Activated naive CD8-positive, alpha-beta T cell treated with anti-CD3 and anti-CD28 coated beads, Interleukin-2, amount 50 U/mL, for 16 hours (primary cell): ENCODE data around the gene LOXL4.

Experiments
- DNase-seq: peaks from one replicate; pipeline ENCODE4 v3.0.0-alpha.2; 2020; ENCODE audit warnings: low read depth, low spot score

Gene LOXL4

GRCh38 chr10:98267894-98268693, at the start of gene LOXL4:
TSS of gene LOXL4 (minus strand) at chr10:98268194. CDS start at chr10:98263019, 5,175 bp downstream.
- DNase-seq = no peak

- no peak for DNase-seq
Observed at GRCh38 chr10:98316661-98317060, 48.7 kb upstream of the LOXL4 start.

- no peak for DNase-seq
Observed at GRCh38 chr10:98316170-98316569, 48.2 kb upstream of the LOXL4 start.

DNA sequence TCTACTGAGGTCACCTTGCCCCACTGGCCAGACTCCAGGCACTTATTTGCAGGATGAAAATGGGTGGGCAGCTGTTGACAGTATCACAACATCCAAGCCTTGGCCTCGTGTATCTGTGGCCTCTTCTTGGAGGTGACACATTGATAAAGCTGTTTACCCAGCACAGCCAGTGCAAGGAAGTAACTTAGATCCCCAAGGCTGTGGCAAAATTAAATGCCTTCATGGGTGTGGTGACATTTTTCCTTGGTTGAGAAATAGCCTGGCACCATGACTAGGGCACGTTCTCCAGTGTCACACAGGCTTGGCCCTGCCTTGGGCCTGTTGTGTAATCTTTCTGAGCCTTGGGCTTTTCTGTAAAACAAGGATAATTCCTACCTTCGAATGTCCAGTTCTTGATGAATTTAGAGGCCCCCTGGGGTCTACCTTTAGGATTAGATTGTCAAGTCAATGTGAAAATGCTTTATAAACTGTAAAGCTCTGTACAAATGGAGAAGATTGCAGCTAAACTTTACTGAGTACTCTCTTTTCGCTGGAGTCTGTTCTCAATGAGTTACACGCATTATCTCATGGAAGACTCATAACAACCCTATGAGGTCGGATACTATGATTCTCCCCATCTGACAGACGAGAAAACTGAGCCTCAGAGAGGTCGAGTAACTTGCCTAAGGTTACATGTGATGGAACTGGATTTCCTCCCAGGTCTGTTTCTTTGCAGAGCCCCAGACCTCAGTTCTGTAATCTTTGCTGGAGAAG, 46.7 kb upstream of the LOXL4 start:
- DNase-seq = no peak

DNA sequence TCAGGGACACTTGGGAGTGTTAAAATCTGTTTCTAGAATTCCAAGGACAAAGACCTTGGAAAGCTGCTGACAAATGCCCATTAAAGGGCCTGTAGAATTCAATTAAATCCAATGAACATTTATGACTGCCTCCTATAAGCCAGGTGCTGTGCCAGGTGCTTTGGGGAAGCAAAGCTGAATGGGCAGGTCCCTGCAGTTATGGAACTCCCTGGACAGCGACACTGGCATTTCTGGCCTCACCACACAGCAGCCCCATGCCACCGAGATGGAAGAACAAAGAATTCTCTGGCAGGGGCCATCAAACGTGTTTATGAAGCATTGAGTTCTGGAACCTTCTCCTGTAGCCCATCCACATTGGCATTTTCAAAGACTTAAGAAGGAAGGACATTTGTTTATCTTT, 45.6 kb upstream of the LOXL4 start:
- no peak for DNase-seq

DNA sequence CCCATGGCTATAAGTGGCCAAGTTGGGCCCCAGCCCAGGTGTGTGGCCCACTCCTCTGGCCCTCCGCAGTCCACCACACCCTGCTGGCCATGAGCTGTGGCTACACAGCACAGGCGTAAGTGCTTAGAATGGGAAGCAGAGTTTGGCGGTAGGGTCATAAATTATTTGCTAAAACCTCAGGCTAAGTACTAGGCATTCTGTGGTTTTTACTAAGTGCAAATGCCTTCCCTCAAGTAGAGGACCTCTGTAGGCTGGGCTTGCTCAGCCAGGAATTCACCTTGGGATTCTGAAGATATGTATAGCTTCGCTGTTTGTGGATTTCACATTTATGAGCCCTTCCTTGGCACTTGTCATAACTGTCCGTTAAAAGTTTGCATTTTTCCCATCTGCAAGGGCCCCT, 44.8 kb upstream of the LOXL4 start:
- DNase-seq = no peak

DNA sequence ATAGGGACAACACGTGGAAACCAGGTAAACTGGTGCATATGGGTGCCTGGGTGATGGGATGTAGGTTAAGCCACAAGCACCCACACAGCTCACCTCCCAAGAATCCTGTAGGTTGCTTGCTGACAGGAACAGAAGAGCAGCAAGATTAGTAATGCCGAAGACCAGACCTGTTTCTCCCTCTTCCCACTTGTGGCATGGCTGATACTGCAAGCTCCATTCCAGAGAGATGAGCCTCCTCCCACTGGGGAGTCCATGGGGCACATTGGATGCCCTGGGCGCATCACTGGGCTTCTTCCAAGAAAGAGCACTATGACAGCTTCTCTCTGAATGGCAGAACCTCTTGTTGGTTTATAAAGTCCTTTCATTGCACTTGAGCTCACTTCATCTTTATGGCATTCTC, 44.4 kb upstream of the LOXL4 start:
- no peak for DNase-seq

GRCh38 chr10:98310701-98311100, 42.7 kb upstream of the LOXL4 start:
- no peak for DNase-seq

DNA sequence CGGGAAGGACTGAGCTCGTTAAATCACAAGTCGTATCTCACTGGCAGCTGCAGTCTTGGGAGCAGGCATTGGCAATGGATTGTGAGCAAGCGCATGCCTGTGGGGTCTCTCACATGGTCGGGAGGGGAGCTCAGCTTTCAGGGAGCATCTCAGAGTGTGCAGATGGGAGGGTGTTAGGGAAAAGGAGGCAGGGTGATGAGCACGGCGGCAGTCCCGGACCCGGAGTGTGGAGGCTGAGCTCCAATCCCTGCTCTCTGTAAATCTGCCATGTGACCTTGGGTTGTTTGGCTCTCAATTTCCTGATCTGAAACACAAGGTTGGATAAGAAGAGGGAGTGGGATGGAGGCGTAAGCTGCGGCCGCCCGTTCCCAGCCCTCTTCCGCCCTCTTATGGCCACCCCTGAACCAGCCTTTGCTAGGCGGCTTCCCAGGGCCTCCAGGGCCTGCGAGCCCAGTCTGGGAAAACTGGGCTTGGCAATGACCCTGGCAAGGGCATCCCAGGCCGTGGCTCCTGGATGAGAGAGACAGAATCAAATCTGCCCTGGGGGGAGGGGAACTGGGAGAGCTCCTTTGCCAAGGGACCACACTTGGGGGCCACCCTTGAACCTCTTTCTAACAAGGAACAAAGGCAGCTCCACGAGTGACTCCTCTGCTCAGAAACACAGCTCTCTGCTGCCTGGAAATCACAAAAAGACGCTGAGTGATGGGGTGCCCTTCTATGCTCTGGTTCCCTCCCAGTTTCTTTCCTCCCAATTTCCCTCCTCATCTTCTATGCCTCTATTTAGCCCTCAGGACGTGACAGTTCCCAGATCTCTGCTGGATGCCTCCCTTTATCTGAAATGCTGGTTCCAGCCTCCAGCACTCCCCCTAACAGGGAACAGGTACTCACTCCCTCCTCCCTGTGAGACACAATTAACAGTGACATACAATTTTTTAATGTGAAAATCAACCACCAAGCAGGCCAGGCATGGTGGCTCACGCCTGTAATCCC, 41.7 kb upstream of the LOXL4 start:
- DNase-seq = no peak

DNA sequence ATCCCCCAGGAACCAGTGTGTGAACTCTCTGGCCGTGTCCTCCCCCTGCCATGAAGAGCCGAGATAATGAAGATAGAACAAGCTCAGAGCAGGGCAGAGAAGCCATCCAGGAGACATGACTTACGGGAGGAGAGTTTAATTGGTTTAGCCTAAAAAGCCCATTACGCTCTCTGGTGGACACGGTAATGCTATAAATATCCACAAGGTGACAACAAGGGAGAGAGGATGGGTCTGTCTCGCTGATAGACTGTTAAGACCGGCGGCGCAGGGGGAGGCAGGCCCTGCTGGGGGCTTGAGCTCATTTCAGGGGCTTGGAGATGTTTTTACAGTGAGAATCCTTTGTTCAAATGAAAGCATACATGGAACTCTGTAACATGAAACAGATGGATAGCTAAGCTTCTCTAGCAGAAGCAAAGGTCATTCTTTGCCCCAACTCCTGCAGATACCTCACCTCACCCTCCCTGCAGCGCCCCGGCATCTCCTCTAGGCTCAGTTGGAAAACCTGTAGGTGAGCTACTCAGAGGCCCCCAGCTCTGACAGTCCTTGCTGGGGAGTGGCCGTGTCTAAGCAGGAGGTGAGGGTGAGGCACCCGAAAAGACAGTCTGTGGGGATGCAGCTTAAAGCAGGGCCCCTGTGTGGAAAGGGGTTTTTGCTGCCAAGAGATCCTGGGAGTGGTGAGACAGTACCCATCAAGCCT, 40.8 kb upstream of the LOXL4 start:
- DNase-seq = no peak

- no peak for DNase-seq
Observed at GRCh38 chr10:98307916-98308541, 40.0 kb upstream of the LOXL4 start.

DNA sequence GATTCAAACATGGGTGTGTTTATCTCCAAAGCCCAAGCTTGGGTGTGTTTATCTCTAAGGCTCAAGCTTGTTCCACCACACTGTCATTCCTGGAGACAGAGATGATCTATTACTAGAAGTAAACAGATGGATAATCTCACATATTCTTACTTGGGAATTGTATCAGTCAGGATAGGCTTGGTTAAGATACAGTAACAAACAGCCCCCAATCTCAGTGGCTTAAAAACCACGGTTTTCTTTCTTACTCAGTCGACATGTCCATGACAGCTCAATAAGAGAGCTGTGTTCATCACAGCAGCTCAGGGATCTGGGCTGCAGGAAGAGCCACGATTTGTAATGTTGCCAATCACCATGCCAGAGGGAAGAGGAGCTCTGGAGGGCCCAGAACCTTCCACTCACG, 38.5 kb upstream of the LOXL4 start:
- no peak for DNase-seq

GRCh38 chr10:98303569-98303968, 35.6 kb upstream of the LOXL4 start:
- no peak for DNase-seq

GRCh38 chr10:98302741-98303365, 34.9 kb upstream of the LOXL4 start:
- no peak for DNase-seq

DNA sequence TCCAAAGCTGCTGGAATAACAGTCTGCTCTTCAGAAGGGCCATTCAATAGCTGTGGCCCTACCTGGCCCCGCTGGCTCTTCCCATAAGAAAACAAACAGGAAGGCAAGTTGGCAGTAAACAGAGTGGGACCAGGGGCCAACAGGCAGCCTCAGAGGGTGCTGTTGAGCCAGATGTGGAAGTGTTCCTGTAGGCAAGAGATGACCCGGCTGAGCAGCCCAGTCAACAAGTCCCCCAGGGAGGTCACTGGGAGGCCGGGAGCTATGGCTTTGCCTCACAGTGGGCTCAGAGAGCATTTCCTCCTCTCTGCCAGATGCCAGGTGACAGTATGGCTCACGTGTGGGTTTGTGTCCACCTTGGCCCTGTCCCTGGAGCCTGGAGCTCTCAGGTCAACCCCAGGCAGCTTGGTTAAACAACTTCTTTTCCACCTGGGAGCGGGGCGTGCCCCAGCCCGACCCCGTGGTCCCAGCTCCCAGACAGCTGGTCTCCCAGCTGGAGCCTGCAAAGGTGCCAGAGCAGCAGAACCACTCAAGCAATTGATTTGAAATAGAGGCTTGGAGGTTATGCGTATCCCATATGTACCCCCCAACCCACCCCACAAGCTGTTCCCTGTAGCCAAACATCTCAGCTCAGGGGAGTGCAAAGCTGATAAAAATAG, 33.8 kb upstream of the LOXL4 start:
- DNase-seq = no peak

DNA sequence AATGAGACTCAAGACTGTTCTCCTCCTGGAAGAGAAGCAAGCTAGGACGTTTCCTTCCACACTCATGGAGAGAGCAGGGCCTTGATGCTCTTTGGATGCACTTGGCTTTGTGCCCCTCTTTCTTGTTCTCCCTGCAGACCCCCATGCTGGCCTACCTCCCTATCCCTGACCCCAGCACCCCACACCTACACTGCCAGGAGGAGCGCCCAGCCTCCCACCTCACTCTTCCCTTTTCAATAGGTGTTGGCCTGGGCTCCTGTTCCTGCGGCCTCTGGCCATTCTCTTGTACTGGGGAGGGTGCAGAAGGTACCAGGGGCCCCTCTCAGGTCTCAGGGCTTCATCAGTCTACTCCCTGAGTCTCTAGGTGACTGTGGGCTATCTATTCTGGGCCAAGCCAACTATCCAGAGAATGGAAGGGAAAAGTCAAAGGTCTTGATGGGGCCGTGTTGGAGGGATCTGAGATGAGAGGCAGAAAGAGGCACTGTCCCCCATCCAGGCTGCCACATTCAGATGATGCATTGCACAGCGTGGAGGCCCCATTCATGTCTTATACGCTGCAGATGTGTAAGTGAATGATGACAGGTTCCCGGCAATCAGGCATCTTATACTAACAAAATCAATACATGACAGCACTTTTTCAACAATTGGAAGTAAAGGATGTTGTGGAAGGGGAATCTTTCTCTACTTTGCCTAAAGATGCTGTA, 32.7 kb upstream of the LOXL4 start:
- no peak for DNase-seq

- no peak for DNase-seq
Observed at GRCh38 chr10:98299341-98299740, 31.3 kb upstream of the LOXL4 start.

DNA sequence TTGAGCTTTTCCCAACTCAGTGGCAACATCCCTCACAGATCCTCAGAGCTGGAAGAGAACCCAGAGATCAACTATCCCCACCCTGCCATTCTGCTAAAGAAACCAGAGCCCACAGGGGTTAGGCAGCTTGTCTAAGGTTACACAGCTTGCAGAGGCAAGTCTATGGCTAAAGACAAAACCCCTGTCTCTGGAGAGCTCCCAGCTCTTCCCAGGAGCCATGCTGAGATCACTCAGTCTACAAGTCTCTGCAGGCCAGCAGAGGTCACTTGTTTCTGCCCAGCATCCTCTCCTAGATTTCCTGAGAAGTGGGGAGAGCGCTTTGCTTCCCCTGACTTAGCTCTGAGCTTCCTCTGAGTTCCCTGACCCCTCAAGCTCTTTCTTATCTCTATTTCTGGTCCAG, 28.5 kb upstream of the LOXL4 start:
- DNase-seq = no peak

GRCh38 chr10:98295907-98296306, 27.9 kb upstream of the LOXL4 start:
- DNase-seq = no peak
